Measurements from ENCODE around the gene ARL1. TPM values are rescaled to one million over a fixed set of nuclear protein-coding genes. Genes with fewer than 3 reads are reported as not detected.
"Not testable (repeated sequence)": the region's sequence is repeated elsewhere in the genome, so short reads cannot be mapped to it uniquely, and the experiment has no call there.

Gene ARL1
- total RNA-seq, 1 donor from 2014 or later: 49.8 TPM

DNA sequence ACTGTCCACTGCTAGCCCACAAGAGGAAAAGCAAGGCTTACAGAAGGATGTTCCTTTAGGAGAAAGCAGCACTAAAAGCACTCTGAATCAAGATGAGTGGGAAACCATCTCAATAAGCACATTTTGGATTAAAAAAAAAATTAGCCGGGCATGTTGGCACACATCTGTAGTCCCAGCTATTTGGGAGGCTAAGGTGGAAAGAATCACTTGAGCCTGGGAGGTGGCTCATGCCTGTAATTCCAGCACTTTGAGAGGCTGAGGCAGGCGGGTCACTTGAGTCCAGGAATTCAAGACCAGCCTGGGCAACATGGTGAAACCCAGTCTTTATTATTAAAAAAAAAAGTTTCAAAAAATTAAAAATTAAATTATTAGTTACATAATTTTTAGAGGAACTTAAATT lies 17.0 kb upstream of the ARL1 start:
- TF ChIP-seq, protein P1, sequence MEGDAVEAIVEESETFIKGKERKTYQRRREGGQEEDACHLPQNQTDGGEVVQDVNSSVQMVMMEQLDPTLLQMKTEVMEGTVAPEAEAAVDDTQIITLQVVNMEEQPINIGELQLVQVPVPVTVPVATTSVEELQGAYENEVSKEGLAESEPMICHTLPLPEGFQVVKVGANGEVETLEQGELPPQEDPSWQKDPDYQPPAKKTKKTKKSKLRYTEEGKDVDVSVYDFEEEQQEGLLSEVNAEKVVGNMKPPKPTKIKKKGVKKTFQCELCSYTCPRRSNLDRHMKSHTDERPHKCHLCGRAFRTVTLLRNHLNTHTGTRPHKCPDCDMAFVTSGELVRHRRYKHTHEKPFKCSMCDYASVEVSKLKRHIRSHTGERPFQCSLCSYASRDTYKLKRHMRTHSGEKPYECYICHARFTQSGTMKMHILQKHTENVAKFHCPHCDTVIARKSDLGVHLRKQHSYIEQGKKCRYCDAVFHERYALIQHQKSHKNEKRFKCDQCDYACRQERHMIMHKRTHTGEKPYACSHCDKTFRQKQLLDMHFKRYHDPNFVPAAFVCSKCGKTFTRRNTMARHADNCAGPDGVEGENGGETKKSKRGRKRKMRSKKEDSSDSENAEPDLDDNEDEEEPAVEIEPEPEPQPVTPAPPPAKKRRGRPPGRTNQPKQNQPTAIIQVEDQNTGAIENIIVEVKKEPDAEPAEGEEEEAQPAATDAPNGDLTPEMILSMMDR (conservative IDR thresholded peaks at IDR 0.05; ENCODE audit: low read depth, low read length): no peak
- no peak overlapping the region for H3K4me3 ChIP-seq (ENCODE audit: low read depth, low read length)
- no peak for DNase-seq (ENCODE audit: low read depth)

DNA sequence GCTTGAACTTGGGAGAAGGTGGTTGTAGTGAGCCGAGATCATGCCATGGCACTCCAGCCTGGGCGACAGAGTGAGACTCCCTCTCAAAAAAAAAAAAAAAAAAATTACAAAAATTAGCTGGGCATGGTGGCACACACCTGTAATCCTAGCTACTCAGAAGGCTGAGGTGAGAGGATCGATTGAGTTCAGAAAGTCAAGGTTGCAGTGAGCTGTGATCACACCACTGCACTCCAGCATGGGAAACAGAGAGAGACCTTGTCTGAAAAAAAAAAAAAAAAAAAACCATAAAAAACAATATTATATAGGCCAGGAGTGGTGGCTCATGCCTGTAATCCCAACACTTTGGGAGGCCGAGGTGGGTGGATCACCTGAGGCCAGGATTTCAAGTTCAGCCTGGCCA lies 14.5 kb upstream of the ARL1 start:
- H3K4me3 ChIP-seq (ENCODE audit: low read depth, low read length); DNase-seq (ENCODE audit: low read depth): not testable (repeated sequence)

DNA sequence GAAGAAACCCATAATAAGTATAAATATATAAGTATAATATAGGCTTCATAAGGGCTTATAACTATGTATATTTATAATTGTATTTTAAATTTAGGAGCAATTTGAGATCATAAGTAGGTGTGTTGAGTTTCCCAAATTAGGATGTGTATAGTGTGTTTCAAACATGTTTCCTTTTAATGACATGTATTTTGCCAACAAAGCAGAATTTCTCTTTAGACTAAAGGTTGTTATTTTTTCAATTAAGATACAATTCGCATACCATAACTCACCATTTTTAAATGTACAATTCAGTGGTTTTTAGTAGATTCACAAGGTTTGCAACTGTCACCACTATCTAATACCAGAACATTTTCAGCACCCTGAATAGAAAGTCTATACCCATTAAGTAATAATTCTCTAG lies 7.7 kb upstream of the ARL1 start:
- no peak for DNase-seq (ENCODE audit: low read depth)
- TF ChIP-seq, protein P1 (conservative IDR thresholded peaks at IDR 0.05; ENCODE audit: low read depth, low read length): no peak
- H3K4me3 ChIP-seq (ENCODE audit: low read depth, low read length): no peak overlapping the region

DNA sequence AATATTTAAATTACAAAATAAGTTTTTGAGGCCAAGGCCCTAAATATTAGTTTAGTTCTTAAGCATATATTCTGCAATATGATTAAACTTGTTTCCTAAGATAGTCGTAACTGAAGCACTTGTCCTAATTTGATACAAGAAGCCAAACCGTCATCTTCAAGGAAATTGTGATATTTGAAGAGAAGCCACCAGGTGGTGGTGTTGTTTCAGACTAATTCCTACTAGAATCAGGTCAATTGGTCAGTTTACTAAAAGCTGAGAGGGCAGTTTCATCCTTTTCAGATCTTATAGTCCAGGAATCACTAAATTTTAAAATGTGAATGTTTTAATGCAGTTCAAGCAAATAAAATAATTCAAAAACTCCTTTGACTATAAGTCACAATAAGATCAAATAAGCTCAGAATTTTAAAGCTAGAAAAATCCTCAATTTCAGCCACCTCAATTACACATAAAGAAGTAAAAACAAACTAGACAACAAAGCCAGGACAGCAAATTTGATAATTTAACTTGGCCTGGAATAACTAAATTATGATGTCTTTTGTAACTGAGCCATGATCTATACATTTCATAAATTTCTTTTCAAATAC lies 7.1 kb upstream of the ARL1 start:
- DNase-seq (ENCODE audit: low read depth): no peak

DNA sequence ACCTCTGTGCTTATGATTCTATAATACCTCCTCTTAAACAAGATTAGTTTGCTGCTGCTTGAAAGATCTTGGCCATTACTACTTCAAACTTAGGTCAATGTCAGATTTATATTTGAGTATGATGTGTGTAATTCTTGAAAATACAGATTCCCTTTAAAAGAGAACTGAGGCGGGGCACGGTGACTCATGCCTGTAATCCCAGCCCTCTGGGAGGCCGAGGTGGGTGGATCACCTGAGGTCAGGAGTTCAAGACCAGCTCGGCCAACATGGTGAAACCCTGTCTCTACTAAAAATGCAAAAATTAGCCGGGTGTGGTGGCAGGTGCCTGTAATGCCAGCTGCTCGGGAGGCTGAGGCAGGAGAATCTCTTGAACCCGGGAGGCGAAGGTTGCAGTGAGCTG lies 2.6 kb upstream of the ARL1 start:
- not testable (repeated sequence) for DNase-seq (ENCODE audit: low read depth); H3K4me3 ChIP-seq (ENCODE audit: low read depth, low read length)

More for the DNA sequence above, 7.1 kb upstream of the ARL1 start:
- no peak overlapping the region for H3K4me3 ChIP-seq (ENCODE audit: low read depth, low read length)
- TF ChIP-seq, protein P1 (conservative IDR thresholded peaks at IDR 0.05; ENCODE audit: low read depth, low read length): peak; percentile 65

DNA sequence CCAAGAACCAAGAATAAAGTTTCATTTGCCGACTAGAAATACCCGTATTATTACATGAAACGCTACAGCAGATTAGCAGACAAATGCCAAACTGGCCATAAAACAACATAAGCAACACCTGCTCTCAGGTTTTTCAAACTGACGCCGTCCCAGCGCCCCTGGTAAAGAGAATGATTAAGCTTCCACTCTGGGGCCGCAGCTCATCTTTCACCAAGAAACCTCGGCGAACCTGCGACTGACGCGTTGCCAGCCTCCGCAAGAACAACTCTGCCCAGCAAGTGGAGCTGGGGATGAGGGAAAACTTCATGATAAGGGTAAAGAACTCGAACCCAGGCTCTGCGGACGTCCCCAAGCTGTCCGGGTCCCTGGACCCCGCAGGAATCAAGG lies 530 bp downstream of the ARL1 start:
- no peak for DNase-seq (ENCODE audit: low read depth)
- TF ChIP-seq, protein P1 (conservative IDR thresholded peaks at IDR 0.05; ENCODE audit: low read depth, low read length): no peak
- H3K4me3 ChIP-seq (ENCODE audit: low read depth, low read length): peak overlapping the region; percentile 70

DNA sequence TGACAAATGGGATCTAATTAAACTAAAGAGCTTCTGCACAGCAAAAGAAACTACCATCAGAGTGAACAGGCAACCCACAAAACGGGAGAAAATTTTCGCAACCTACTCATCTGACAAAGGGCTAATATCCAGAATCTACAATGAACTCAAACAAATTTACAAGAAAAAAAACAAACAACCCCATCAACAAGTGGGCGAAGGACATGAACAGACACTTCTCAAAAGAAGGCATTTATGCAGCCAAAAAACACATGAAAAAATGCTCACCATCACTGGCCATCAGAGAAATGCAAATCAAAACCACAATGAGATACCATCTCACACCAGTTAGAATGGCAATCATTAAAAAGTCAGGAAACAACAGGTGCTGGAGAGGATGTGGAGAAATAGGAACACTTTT lies 16.4 kb downstream of the ARL1 start:
- H3K4me3 ChIP-seq (ENCODE audit: low read depth, low read length); DNase-seq (ENCODE audit: low read depth): not testable (repeated sequence)

DNA sequence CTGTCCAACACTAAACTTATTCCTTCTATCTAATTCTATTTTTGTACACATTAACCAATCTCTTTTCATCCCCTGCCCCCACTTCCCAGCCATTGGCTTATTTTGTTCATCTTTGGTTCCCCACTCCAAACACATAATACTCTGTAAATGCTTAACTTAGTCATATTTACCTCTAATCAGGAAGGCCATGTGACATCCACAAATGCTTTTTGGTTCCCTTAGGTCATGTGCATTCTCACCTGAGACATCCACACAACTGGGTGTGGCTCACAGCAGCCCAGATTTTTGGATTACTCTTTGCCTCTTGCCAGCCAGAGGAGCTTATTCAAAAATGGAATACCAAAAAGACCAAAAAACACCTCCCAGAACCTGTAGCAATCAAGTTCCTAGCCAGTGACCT lies 28.4 kb downstream of the ARL1 start:
- DNase-seq (ENCODE audit: low read depth): no peak
- H3K4me3 ChIP-seq (ENCODE audit: low read depth, low read length): no peak overlapping the region
- TF ChIP-seq, protein P1 (conservative IDR thresholded peaks at IDR 0.05; ENCODE audit: low read depth, low read length): no peak

DNA sequence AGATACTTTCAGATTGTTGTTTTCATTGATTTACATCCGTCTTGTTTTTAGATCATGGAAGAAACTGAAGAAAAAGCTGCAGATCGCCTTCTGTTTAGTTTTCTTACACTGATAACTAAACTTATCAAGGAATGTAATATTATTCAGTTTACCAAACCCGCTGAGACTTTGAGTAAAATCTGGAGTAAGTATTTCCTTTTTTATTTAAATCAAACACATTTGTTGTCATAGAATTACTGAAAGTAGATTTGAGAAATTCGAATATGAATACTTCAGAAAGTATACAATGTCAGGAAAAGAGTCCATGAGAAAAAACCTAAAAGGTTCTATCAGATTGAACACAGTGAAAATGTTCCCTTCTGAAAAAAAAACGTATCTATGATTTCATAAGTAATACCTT lies 32.0 kb downstream of the ARL1 start:
- TF ChIP-seq, protein P1 (conservative IDR thresholded peaks at IDR 0.05; ENCODE audit: low read depth, low read length): no peak
- DNase-seq (ENCODE audit: low read depth): no peak
- H3K4me3 ChIP-seq (ENCODE audit: low read depth, low read length): no peak overlapping the region
